WI38 (cell line): ENCODE data around the gene NBAS.
"Not testable (repeated sequence)": the region's sequence is repeated elsewhere in the genome, so short reads cannot be mapped to it uniquely, and the experiment has no call there.

ENCODE experiments used
- H3K4me3 ChIP-seq: 2 replicates; pipeline ENCODE4 v1.5.1; 2011; ENCODE audit warnings: low read depth, mild to moderate bottlenecking, control low read depth, low read length
- TF ChIP-seq, protein P1 (sequence below): IDR thresholded peaks from 2 replicates; pipeline ENCODE4 v1.5.1; 2012; ENCODE audit warnings: low read depth, mild to moderate bottlenecking, control low read depth, low read length

Gene NBAS

DNA sequence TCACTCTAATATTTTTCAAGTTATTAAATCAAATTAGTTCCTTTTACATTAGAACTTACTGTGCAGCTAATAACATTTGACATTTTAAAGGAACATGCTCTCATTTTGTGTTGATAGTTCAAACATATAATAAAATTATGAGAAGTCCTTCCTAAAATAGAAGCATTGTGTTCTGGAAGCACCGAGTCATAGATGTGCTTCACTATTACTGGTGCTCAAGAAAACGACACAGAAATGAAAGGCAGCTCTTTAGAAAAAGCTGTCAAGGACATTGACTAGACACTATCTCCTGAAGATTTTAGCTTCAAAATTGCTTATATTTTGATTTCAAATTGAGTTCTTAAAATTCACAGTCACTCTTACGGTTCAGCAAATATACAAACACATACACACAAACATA is 338.3 kb downstream of the NBAS start:
- TF ChIP-seq, protein P1, sequence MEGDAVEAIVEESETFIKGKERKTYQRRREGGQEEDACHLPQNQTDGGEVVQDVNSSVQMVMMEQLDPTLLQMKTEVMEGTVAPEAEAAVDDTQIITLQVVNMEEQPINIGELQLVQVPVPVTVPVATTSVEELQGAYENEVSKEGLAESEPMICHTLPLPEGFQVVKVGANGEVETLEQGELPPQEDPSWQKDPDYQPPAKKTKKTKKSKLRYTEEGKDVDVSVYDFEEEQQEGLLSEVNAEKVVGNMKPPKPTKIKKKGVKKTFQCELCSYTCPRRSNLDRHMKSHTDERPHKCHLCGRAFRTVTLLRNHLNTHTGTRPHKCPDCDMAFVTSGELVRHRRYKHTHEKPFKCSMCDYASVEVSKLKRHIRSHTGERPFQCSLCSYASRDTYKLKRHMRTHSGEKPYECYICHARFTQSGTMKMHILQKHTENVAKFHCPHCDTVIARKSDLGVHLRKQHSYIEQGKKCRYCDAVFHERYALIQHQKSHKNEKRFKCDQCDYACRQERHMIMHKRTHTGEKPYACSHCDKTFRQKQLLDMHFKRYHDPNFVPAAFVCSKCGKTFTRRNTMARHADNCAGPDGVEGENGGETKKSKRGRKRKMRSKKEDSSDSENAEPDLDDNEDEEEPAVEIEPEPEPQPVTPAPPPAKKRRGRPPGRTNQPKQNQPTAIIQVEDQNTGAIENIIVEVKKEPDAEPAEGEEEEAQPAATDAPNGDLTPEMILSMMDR = no peak

DNA sequence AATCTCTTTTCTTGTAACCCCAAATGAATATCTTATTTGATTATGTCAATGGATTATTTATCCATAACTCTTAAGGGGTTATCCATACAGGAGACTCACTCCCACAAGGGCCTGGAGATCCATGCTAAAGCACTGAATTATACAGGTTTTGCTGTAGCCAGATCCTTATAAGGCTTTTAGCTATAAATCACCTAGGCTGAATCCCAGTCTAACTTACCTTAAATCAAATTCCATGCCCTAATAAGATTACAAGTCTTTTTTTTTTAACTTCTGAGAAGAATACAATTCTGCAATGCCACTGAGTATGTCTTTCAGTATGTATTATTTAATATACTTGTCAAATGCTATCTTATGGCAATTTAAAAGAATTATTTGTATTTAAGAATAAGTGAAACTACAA is 340.5 kb downstream of the NBAS start:
- TF ChIP-seq, protein P1 = no peak
- H3K4me3 ChIP-seq = no peak overlapping the region

More for the DNA sequence above, 338.3 kb downstream of the NBAS start:
- H3K4me3 ChIP-seq = no peak overlapping the region

DNA sequence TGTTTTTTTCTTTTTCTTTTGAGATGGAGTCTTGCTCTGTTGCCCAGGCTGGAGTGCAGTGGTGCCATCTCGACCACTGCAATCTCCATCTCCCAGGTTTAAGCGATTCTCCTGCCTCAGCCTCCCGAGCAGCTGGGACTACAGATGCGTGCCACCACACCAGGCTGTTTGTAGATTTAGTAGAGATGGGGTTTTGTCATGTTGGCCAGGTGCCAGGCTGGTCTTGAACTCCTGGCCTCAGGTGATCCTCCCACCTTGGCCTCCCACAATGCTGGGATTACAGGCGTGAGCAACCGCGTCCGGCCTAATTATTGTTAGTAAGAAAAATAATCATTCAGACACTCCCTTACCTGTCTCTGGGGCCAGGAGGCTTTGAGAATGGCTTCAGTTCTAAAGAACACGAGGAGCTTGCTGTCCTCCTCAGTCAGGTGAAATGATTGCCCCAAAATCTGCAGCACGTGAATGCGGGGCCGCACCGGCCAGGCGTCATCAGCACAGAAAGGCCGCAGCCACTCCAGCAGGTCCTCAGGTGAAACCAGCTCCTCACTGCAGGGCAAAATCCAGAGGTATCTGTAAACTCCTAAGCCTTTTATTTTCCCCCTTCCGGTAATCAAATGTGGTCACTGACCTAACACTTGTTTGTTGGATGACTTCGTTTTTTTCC is 342.6 kb downstream of the NBAS start:
- TF ChIP-seq, protein P1 = no peak
- H3K4me3 ChIP-seq = no peak overlapping the region

DNA sequence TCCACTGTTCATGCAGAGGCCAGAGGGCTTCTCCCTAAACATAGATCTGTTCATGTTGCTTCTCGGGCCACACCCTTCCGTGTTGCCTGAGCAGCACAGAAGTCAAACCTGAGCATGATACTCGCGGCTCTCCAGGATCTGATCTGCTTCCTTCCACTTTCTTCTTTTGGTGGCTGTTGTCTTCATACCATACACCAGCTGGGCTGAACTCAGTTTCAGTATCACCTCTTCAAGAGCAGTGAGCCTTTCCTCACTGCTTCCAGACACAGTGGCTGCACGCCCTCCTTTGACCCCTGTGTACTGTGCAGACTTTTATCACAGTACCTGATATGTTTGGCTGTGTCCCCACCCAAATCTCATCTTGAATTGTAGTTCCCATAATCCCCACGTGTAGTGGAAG is 348.9 kb downstream of the NBAS start:
- H3K4me3 ChIP-seq = no peak overlapping the region
- TF ChIP-seq, protein P1 = no peak

DNA sequence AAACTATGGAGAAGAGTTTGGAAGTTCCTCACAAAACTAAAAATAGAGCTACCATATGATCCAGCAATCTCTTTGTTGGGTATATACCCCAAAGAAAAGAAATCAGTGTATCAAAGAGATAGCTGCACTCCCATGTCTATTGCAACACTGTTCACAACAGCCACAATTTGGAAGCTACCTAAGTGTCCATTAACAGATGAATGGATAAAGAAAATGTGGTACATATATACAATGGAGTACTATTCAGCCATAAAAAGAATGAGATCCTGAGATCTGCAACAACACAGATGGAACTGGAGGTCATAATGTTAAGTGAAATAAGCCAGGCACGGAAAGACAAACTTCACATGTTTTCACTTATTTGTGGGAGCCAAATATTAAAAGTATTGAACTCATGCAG is 350.6 kb downstream of the NBAS start:
- not testable (repeated sequence) for H3K4me3 ChIP-seq

DNA sequence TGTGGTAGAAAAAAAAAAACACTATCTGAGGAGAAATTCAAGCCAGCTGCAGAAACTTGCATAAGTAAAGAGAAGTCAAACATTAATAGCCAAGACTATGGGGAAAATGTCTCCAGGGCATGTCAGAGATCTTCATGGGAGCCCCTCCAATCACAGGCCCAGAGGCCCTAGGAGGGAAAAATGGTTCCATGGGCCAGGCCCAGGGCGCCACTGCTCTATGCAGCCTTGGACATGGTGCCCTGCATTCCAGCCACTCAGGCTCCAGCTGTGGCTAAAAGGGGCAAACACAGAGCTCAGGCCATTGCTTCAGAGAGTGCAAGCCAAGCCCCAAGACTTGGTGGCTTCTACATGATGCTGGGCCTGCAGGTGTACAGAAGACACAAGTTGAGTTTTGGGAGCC is 354.7 kb downstream of the NBAS start:
- TF ChIP-seq, protein P1 = no peak
- no peak overlapping the region for H3K4me3 ChIP-seq

DNA sequence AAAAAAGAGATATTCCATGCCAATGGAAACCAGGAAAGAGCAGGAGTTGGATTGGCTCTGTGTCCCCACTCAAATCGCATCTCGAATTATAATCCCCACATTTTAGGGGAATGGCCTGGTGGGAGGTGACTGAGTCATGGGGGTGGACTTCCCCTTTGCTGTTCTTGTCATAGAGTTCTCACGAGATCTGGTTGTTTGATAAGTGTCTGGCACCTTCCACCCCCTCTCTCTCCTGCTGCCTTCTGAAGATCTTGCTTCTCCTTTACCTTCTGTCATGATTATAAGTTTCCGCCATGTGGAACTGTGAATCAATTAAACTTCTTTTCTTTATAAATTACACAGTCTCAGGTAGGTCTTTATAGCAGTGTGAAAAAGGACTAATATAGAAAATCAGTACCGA is 355.6 kb downstream of the NBAS start:
- no peak overlapping the region for H3K4me3 ChIP-seq
- TF ChIP-seq, protein P1 = no peak

DNA sequence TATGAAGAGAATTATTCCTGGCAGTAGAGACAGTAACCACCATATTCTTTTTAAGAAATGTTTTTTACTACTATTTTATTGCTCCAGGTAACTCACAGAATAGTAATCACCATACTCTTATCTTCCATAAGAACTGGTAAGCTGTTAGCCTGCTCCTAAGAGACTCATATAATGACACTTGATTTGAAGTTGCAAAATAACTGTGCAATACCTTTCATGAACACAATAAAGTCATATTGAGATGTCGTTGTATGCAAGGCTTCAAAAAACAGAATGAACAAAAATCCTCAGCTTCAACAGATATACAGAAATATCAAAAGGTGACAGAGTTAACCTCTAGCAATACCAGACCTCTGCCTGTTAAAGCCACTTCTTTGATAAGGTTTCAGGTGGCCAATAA is 360.1 kb downstream of the NBAS start:
- no peak overlapping the region for H3K4me3 ChIP-seq
- TF ChIP-seq, protein P1 = no peak
